Fibroblast of pulmonary artery (primary cell): Measurements from ENCODE around the gene PTBP1.

Experiments used
- DNase-seq: peaks from one replicate; pipeline ENCODE4 v3.0.0-alpha.2; 2010; ENCODE audit warnings: low read depth
- H3K4me3 ChIP-seq: replicated peaks from 2 replicates; pipeline ENCODE4 v1.5.1; 2011; ENCODE audit warnings: low read depth, mild to moderate bottlenecking, control low read depth, low read length, moderate library complexity
- TF ChIP-seq, protein P1 (sequence below): IDR thresholded peaks from 2 replicates; pipeline ENCODE4 v1.5.1; 2011; ENCODE audit warnings: mild to moderate bottlenecking, control low read depth, low read length, inconsistent platforms; ENCODE audit errors: missing control alignments

PTBP1 gene

DNA sequence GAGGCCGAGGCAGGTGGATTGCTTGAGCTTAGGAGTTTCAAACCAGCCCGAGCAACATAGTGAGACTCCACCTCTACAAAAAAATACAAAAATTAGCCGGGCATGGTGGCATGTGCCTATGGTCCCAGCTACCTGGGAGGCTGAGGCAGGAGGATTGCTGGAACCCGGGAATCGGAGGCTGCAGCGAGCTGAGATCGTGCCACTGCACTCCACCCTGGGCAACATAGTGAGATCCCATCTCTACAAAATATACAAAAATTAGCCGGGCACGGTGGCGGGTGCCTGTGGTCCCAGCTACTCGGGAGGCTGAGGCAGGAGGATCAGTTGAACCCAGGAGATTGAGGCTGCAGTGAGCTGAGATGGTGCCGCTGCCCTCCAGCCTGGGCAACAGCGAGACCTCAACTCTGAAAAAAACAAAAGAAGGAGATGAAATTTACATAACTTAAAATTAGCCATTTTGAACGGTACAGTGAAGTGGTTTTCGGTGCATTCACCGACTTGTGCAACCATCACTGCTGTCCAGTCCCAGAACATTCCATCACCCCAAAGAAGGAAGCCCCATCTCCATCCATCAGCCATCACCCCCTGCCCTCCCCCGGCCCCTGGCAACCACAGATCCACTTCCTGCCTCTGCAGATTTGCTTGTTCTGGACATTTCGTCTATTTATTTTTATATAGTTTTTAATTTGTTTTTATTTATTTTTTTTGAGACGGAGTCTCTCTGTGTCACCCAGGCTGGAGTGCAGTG is 28.8 kb downstream of the PTBP1 start:
- no peak overlapping the region for H3K4me3 ChIP-seq
- DNase-seq, result no peak
- TF ChIP-seq, protein P1, sequence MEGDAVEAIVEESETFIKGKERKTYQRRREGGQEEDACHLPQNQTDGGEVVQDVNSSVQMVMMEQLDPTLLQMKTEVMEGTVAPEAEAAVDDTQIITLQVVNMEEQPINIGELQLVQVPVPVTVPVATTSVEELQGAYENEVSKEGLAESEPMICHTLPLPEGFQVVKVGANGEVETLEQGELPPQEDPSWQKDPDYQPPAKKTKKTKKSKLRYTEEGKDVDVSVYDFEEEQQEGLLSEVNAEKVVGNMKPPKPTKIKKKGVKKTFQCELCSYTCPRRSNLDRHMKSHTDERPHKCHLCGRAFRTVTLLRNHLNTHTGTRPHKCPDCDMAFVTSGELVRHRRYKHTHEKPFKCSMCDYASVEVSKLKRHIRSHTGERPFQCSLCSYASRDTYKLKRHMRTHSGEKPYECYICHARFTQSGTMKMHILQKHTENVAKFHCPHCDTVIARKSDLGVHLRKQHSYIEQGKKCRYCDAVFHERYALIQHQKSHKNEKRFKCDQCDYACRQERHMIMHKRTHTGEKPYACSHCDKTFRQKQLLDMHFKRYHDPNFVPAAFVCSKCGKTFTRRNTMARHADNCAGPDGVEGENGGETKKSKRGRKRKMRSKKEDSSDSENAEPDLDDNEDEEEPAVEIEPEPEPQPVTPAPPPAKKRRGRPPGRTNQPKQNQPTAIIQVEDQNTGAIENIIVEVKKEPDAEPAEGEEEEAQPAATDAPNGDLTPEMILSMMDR, result no peak

DNA sequence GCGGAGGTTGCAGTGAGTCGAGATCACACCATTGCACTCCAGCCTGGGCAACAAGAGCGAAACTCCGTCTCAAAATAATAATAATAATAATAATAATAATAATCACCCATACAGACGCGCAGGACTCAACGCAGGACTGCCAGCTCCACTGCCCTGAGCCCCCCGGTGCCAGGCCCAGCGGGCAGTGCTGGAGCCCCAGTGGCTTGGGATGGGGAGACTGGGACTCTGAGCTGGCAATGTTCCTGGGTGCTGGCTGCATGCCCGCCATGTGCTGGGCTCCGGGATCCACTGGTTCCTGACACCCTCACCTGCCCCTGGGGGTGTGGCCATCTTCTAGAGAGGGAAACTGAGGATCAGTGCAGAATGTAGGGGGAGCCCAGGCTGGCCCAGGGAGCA is 30.1 kb downstream of the PTBP1 start:
- TF ChIP-seq, protein P1, result no peak
- DNase-seq, result no peak
- H3K4me3 ChIP-seq, result no peak overlapping the region

DNA sequence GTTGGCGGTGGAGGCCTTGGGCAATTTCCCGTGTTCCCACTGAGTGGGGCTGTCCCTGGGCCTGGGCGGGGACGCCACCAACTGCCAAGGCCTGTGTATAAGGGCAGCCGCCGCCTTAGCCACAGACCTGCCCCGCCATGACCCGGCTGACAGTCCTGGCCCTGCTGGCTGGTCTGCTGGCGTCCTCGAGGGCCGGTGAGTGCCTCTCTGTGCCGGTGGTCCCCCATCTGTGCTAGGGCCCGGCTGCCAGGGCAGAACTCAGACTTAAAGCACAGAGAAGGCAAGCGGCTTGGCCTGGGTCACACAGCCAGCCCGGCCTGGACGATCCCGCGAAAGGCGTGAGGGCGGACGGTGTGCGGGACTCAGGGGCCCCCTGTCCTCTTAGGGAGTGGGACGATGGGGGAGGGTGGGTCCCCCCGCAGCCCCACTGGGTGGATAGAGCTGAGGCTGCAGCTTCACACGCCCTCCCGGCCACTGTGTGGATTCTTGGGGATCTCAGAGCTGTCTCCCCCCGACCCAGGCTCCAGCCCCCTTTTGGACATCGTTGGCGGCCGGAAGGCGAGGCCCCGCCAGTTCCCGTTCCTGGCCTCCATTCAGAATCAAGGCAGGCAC is 30.6 kb downstream of the PTBP1 start, which contains the start of gene AZU1:
Gene AZU1, plus strand, starts transcription at position 128 of the 612 bp plus-strand sequence. Its CDS starts 10 bp downstream, at position 138.
- no peak for DNase-seq
- H3K4me3 ChIP-seq, result no peak within 1 kb of the TSS
- TF ChIP-seq, protein P1, result no peak

DNA sequence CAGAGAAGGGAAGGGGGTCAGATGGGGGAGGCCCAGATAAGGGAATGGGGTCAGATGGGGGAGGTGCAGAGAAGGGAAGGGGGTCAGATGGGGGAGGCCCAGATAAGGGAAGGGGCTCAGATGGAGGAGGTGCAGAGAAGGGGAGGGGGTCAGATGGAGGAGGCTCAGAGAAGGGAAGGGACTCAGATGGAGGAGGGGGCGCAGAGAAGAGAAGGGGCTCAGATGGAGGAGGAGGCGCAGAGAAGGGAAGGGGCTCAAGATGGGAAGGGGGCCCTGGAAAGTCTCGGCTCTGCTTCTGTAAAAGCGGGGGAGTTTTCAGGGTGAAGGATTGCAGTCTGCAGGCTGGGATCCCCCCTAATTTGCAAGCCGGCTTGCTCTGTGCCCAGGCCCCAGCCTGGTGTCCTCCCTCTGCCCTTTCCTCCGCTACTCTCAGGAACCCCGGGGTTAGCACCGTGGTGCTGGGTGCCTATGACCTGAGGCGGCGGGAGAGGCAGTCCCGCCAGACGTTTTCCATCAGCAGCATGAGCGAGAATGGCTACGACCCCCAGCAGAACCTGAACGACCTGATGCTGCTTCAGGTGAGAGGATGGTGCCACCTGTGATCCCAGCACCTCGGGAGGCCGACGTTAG is 32.0 kb downstream of the PTBP1 start:
- TF ChIP-seq, protein P1, result no peak
- no peak overlapping the region for H3K4me3 ChIP-seq
- no peak for DNase-seq

DNA sequence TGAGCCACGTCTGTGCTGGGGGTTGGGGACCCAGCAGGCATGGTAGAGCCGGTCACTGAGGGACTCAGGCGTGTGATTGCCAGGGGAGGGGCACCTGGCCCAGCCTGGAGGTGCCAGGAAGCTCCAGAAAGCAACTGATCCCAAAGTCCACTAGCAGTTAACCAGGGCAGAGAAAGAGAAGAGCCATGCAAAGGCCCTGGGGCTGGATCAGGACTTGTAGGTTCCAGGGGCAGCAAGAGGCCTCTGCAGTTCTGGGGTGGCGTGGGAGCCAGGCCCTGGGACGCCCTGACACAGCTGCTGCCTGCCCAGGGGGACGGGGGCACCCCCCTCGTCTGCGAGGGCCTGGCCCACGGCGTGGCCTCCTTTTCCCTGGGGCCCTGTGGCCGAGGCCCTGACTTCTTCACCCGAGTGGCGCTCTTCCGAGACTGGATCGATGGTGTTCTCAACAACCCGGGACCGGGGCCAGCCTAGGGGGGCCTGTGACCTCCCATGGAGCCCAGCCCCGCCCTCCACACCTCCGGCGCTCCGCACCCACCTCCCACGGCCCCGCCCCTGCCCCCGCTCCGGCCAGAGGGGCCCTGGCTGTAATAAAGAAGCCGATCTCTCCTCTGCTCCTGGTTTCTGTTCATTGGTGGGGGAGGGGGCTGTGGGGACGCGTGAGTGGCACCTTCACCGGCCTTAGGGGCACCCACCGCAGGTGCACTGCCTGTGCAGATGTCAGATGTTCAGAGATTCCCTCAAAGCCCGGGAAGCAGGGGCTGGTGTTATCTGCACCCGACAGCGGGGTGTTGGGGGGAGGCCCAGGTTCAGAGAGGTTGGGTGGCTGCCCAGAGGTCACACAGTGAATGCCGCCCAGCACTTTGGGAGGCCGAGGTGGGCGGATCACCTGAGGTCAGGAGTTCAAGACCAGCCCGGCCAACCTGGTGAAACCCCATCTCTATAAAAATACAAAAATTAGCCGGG is 34.4 kb downstream of the PTBP1 start:
- TF ChIP-seq, protein P1, result no peak
- no peak overlapping the region for H3K4me3 ChIP-seq
- DNase-seq, result no peak

DNA sequence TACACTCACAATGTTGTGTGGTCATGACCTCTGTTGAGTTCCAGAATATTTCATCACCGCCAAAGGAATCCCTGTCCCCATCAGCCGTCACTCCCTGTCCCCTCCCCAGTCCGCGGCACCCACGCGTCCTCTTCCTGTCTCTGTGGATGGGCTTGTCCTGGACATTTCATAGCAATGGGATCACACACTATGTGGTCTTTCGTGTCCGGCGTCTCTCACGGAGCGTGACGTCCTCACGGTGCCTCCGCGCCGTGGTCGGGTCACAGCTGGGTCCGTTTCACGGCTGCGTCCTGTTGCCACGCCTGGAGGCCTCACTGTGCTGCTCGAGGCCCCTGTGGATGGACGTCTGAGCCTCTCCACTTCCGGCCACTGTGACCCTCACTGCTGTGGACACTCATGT is 37.0 kb downstream of the PTBP1 start:
- H3K4me3 ChIP-seq, result no peak overlapping the region
- TF ChIP-seq, protein P1, result no peak
- no peak for DNase-seq
